PC-3 (cell line): ENCODE measurements around the gene ADAMTS19.

Experiments used
- CTCF ChIP-seq: fragments of 300-600 bp; sonication (generic); conservative IDR thresholded peaks from 2 replicates; pipeline ENCODE4 v1.5.1; 2017; ENCODE audit warnings: antibody characterized with exemption, low read depth, mild to moderate bottlenecking, low read length
- EZH2 ChIP-seq: fragments of 300-600 bp; sonication (generic); IDR thresholded peaks from one replicate; pipeline ENCODE4 v1.6.1; 2017; ENCODE audit warnings: antibody characterized with exemption, mild to moderate bottlenecking, low read length; ENCODE audit not compliant: unreplicated experiment
- EZH2phosphoT487 ChIP-seq: fragments of 300-600 bp; sonication (generic); IDR thresholded peaks from 2 replicates; pipeline ENCODE4 v1.6.1; 2018; ENCODE audit warnings: mild to moderate bottlenecking, antibody characterized with exemption, low read length, borderline replicate concordance

GRCh38 chr5:129747572-129748407, 287.7 kb downstream of the ADAMTS19 start, which contains the start of gene MINAR2:
- TF ChIP-seq EZH2 (no peak), CTCF (no peak), EZH2phosphoT487 (no peak)
